GM19193 (cell line): ENCODE measurements around the gene OXT.

Source experiments
- POLR2A ChIP-seq: IDR thresholded peaks from 4 replicates; pipeline ENCODE4 v1.6.1; 2011; ENCODE audit not compliant: insufficient read depth, insufficient read length; ENCODE audit errors: extremely low read depth

The OXT gene

GRCh38 chr20:3121271-3121911, 50.0 kb downstream of the OXT start:
- TF ChIP-seq POLR2A = no peak
